PC-9 (cell line): ENCODE measurements around the gene TOR3A. TPM values are rescaled to one million over a fixed set of nuclear protein-coding genes. Genes with fewer than 3 reads are reported as not detected.

Experiments
- BruUV-seq: library from RNA; stranded (reverse); fragments of 400-500 nt; replicated peaks from 2 replicates; lab custom pipeline; 2021; lab: Mats Ljungman, UMichigan
- CTCF ChIA-PET: fragments of 300-600 bp; sonication (Branson Sonifier 250); formaldehyde crosslinking; loops from one replicate; lab custom pipeline; 2022; ENCODE audit warnings: antibody characterized with exemption; lab: Charles Lee
- POLR2A ChIA-PET: fragments of 300-600 bp; sonication (Branson Sonifier 250); formaldehyde crosslinking; loops from one replicate; lab custom pipeline; 2022; ENCODE audit warnings: antibody characterized with exemption; ENCODE audit not compliant: unreplicated experiment; lab: Charles Lee
- DNase-seq, 2 experiments: peaks; one replicate each; pipeline versions ENCODE4 v3.0.0 to v3.0.0-alpha.2; 2015 to 2022; ENCODE audit warnings: mixed read lengths in 1 of 2
- H2AFZ ChIP-seq: fragments of 200-600 bp; sonication (generic); 2 replicates; pipeline ENCODE4 v1.8.1; 2017; ENCODE audit warnings: antibody characterized with exemption
- H3F3A ChIP-seq: fragments of 200-600 bp; sonication (generic); 2 replicates; pipeline ENCODE4 v1.8.1; 2017; ENCODE audit warnings: antibody characterized with exemption, mild to moderate bottlenecking, low read depth; ENCODE audit not compliant: insufficient read depth
- H3K27ac ChIP-seq: fragments of 200-600 bp; sonication (generic); 2 replicates; pipeline ENCODE4 v1.6.1; 2016; ENCODE audit warnings: mixed run types
- H3K27me3 ChIP-seq: fragments of 200-600 bp; sonication (generic); 2 replicates; pipeline ENCODE4 v1.6.1; 2016; ENCODE audit warnings: low read depth, mixed run types; ENCODE audit not compliant: insufficient read depth
- H3K36me3 ChIP-seq: fragments of 200-600 bp; sonication (generic); 2 replicates; pipeline ENCODE4 v1.6.1; 2016; ENCODE audit warnings: low read depth, mixed run types
- H3K4me1 ChIP-seq: fragments of 200-600 bp; sonication (generic); replicated peaks from 2 replicates; pipeline ENCODE4 v1.6.1; 2016; ENCODE audit warnings: mixed run types; ENCODE audit not compliant: insufficient read depth
- H3K4me2 ChIP-seq: fragments of 200-600 bp; sonication (generic); 2 replicates; pipeline ENCODE4 v1.6.1; 2017; ENCODE audit warnings: mixed run types
- H3K4me3 ChIP-seq: fragments of 200-600 bp; sonication (generic); 2 replicates; pipeline ENCODE4 v1.6.1; 2016; ENCODE audit warnings: mixed run types
- H3K79me2 ChIP-seq: fragments of 200-600 bp; sonication (generic); 2 replicates; pipeline ENCODE4 v1.6.1; 2017; ENCODE audit warnings: low read depth, mixed run types
- H3K9me2 ChIP-seq: fragments of 200-600 bp; sonication (generic); 2 replicates; pipeline ENCODE4 v1.8.1; 2017; ENCODE audit warnings: mild to moderate bottlenecking; ENCODE audit not compliant: insufficient read depth
- H3K9me3 ChIP-seq: fragments of 200-600 bp; sonication (generic); 2 replicates; pipeline ENCODE4 v1.8.1; 2016; ENCODE audit warnings: low read depth; ENCODE audit not compliant: insufficient read depth
- H4K20me1 ChIP-seq: fragments of 200-600 bp; sonication (generic); 2 replicates; pipeline ENCODE4 v1.8.1; 2017; ENCODE audit not compliant: insufficient read depth
- CTCF ChIP-seq: fragments of 200-600 bp; sonication (generic); conservative IDR thresholded peaks from 2 replicates; pipeline ENCODE4 v1.6.1; 2017; ENCODE audit warnings: mixed run types, antibody characterized with exemption, mild to moderate bottlenecking, moderate library complexity
- EZH2 ChIP-seq: fragments of 200-600 bp; sonication (generic); IDR thresholded peaks from 2 replicates; pipeline ENCODE4 v1.8.0; 2017; ENCODE audit warnings: antibody characterized with exemption, low read depth
- intact Hi-C: fragments of 100-400 bp; cut with micrococcal nuclease; formaldehyde crosslinking; loops from one replicate; pipeline ENCODE4 v1.10.0; 2022; ENCODE audit not compliant: unreplicated experiment
- total RNA-seq: library from RNA; stranded (reverse); gene quantifications from 2 replicates; pipeline ENCODE4 v1.2.3, GENCODE V29; 2021

The TOR3A gene
- total RNA-seq, 1 experiment from 2014 or later: 31.6 TPM

GRCh38 chr1:179061360-179062282 is 20.2 kb upstream of the TOR3A start:
- H3K4me3 ChIP-seq: no peak overlapping the region
- peaks cover 54% of the 10 kb centered on the region for H3K4me1 ChIP-seq
- ChIA-PET CTCF (no interaction called here), POLR2A (interaction anchor here (0.7 to 1.0 kb wide), 3 partner anchors 16 to 34 kb away, joined by 4 to 15 read pairs (median 7); no protein-coding TSS in a partner anchor)
- peaks cover 40% of the 10 kb centered on the region for H3K36me3 ChIP-seq
- peaks cover 46% of the 10 kb centered on the region for H3F3A ChIP-seq
- TF ChIP-seq EZH2 (no peak), CTCF (no peak)
- no peaks in the 10 kb centered on the region for H3K9me2 ChIP-seq
- no peak overlapping the region for H2AFZ ChIP-seq
- peak overlapping the region; percentile 57 for H3K4me2 ChIP-seq
- intact Hi-C loops: loop anchor here (5.0 kb wide), 1 partner anchor 34 kb away; the partner anchor contains the start of gene FAM20B
- peaks cover 2% of the 10 kb centered on the region for H3K9me3 ChIP-seq
- TSS peak; percentile 25 for BruUV-seq
- peaks cover 8% of the 10 kb centered on the region; the same call in 1 of the 2 replicates for H3K79me2 ChIP-seq
- peak overlapping the region; percentile 96 for H3K27ac ChIP-seq
- H4K20me1 ChIP-seq: no peaks in the 10 kb centered on the region
- no peaks in the 10 kb centered on the region for H3K27me3 ChIP-seq
- DNase-seq: peak in 1 of 2 experiments; percentile 54

- Histone ChIP-seq H3K27me3 (no peaks in the 10 kb centered on the region), H3F3A (peaks cover 6% of the 10 kb centered on the region), H4K20me1 (no peaks in the 10 kb centered on the region), H3K79me2 (peaks cover 8% of the 10 kb centered on the region; the same call in 1 of the 2 replicates), H3K4me1 (peaks cover 9% of the 10 kb centered on the region), H2AFZ (no peak overlapping the region), H3K27ac (no peak overlapping the region), H3K9me2 (no peaks in the 10 kb centered on the region), H3K36me3 (peaks cover 35% of the 10 kb centered on the region), H3K9me3 (no peaks in the 10 kb centered on the region), H3K4me3 (no peak overlapping the region), H3K4me2 (no peak overlapping the region)
- CTCF ChIA-PET: no interaction called here
- BruUV-seq: no TSS peak
- intact Hi-C loops: no loop called here
- no peak for DNase-seq
- TF ChIP-seq CTCF: no peak
- POLR2A ChIA-PET: no interaction called here
Measured at GRCh38 chr1:179066471-179066870, 15.4 kb upstream of the TOR3A start.

- no peak for TF ChIP-seq EZH2
- no peak for TF ChIP-seq CTCF
- H3K9me3 ChIP-seq: no peaks in the 10 kb centered on the region; the same call in 1 of the 2 replicates
- ChIA-PET CTCF (interaction anchor here (0.6 to 1.0 kb wide), 2 partner anchors 74 to 216 kb away, joined by 3 to 4 read pairs; no protein-coding TSS in a partner anchor), POLR2A (interaction anchor here (0.6 to 0.7 kb wide), 2 partner anchors 16 to 216 kb away, joined by 3 to 15 read pairs; no protein-coding TSS in a partner anchor)
- no peaks in the 10 kb centered on the region for H3K9me2 ChIP-seq
- peak overlapping the region; percentile 68 for H3K27ac ChIP-seq
- peaks cover 25% of the 10 kb centered on the region for H3K4me1 ChIP-seq
- peaks cover 9% of the 10 kb centered on the region; the same call in 1 of the 2 replicates for H3K36me3 ChIP-seq
- H3K4me2 ChIP-seq: peak overlapping the region; percentile 11; the same call in 1 of the 2 replicates
- no TSS peak for BruUV-seq
- H3K4me3 ChIP-seq: no peak overlapping the region
- H3K27me3 ChIP-seq: no peaks in the 10 kb centered on the region
- no peaks in the 10 kb centered on the region for H3K79me2 ChIP-seq
- peak; percentile 39 to 76 for DNase-seq
- intact Hi-C loops: no loop called here
- peaks cover 32% of the 10 kb centered on the region for H3F3A ChIP-seq
- H2AFZ ChIP-seq: no peak overlapping the region
- no peaks in the 10 kb centered on the region for H4K20me1 ChIP-seq
Measured at GRCh38 chr1:179077396-179077795, 4.5 kb upstream of the TOR3A start.
